Sigmoid colon (tissue), 7 donors: ENCODE data around the gene OPRL1. TPM values are rescaled to one million over a fixed set of nuclear protein-coding genes. Genes with fewer than 3 reads are reported as not detected.

Experiments
- DNase-seq: peaks from one replicate; pipeline ENCODE4 v3.0.0-alpha.2; 2019
- H3K27ac ChIP-seq, 4 donors: fragments of 200-600 bp; sonication (generic); one replicate each; pipeline ENCODE4 v1.5.1; 2016 to 2019; ENCODE audit warnings: mild to moderate bottlenecking in 1 of 4
- H3K27me3 ChIP-seq, 3 donors: fragments of 200-600 bp; sonication (generic); one replicate each; pipeline ENCODE4 v1.5.1; 2019; ENCODE audit warnings: mild to moderate bottlenecking in 1 of 3
- H3K36me3 ChIP-seq, 4 donors: fragments of 200-600 bp; sonication (generic); one replicate each; pipeline ENCODE4 v1.5.1; 2016 to 2019
- H3K4me1 ChIP-seq, 4 donors: fragments of 200-600 bp; sonication (generic); one replicate each; pipeline ENCODE4 v1.5.1; 2017 to 2019
- H3K4me3 ChIP-seq, 4 donors: fragments of 200-600 bp; sonication (generic); one replicate each; pipeline ENCODE4 v1.5.1; 2017 to 2019; ENCODE audit warnings: mild to moderate bottlenecking in 2 of 4, moderate library complexity in 1 of 4
- H3K9me3 ChIP-seq, 4 donors: fragments of 200-600 bp in 3 of 4; sonication (generic) in 3 of 4; one replicate each; pipeline versions ENCODE4 v1.5.1 to v1.6.1; 2013 to 2019
- EP300 ChIP-seq, 4 donors: sonication (generic); formaldehyde crosslinking; IDR thresholded peaks; one replicate each; pipeline ENCODE4 v1.6.1; 2017; ENCODE audit warnings: antibody characterized with exemption in 4 of 4
- POLR2A ChIP-seq, 2 donors: fragments of 450-650 bp; IDR thresholded peaks; one replicate each; pipeline ENCODE4 v1.6.1; 2016; ENCODE audit warnings: antibody characterized with exemption in 2 of 2, mild to moderate bottlenecking in 2 of 2, moderate library complexity in 2 of 2
- POLR2AphosphoS5 ChIP-seq, 4 donors: sonication (generic); formaldehyde crosslinking; IDR thresholded peaks; one replicate each; pipeline ENCODE4 v1.6.1; 2017; ENCODE audit warnings: antibody characterized with exemption in 4 of 4
- WGBS, 2 donors: extraction: QIAGEN DNeasy Blood & Tissue Kit; methylation state at CpG; one replicate each; pipeline ENCODE4 v1.1.7; 2013; 5-methylcytosine and 5-hydroxymethylcytosine counted together
- intact Hi-C: fragments of 100-400 bp; cut with DNase I; formaldehyde crosslinking; loops from one replicate; pipeline ENCODE4 v1.15.1; 2023
- polyA plus RNA-seq, 3 donors: library from polyadenylated mRNA; stranded (reverse); fragments of 200-250 nt; gene quantifications; one replicate each; pipeline ENCODE4 v1.2.3, GENCODE V29; 2013
- total RNA-seq, 4 donors: library from RNA; depleted of rRNA; stranded (reverse); fragments of >200 nt; gene quantifications; one replicate each; pipeline ENCODE4 v1.1.0, GENCODE V29; 2016
- TF ChIP-seq, protein P1 (sequence below), 4 experiments: fragments of 450-650 bp in 3 of 4; fragments of 200-600 bp in 1 of 4; IDR thresholded peaks; one replicate each; pipeline ENCODE4 v1.5.1; 2016 to 2019; ENCODE audit warnings: antibody characterized with exemption in 4 of 4, mild to moderate bottlenecking in 3 of 4, moderate library complexity in 2 of 4
- donor health status: healthy with polysubstance abuse.
- donor health status: Bipolar disorder and iron deficiency.
- donor health status: healthy.

The OPRL1 gene
- total and polyA plus RNA-seq, 7 donors, result under 0.01 to 2.2 (median 0.89) TPM; not detected in 1

DNA sequence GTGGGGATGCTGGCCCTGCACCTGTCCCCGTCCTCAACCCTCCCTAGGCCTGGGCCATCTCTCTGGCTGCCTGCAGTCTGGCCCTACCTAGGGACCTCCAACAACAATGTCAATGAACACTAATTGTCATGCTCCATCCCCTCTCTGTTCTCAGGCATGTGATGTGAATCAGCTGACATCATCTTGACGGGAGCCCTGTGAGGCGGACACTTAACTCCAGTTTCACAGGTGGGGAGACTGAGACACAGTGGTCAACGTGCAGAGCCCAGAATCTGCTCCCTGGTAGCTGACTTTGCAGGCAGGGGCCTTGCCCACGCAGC lies 17.6 kb upstream of the OPRL1 start:
- Histone ChIP-seq H3K36me3 (no peaks in the 10 kb centered on the region), H3K4me1 (peaks cover 0 to 36% (median 25%) of the 10 kb centered on the region in 4 donors), H3K27ac (peak overlapping the region; percentile 77 to 91 (median 88)), H3K27me3 (no peaks in the 10 kb centered on the region), H3K9me3 (no peaks in the 10 kb centered on the region), H3K4me3 (peak overlapping the region; percentile 72 to 95 (median 89))
- WGBS, 2 donors, result 66 to 74% methylated on average over 5 of the region's 5 CpGs
- intact Hi-C loops, result no loop called here
- no peak for TF ChIP-seq POLR2A (IDR thresholded peaks at IDR 0.05)
- TF ChIP-seq, protein P1, sequence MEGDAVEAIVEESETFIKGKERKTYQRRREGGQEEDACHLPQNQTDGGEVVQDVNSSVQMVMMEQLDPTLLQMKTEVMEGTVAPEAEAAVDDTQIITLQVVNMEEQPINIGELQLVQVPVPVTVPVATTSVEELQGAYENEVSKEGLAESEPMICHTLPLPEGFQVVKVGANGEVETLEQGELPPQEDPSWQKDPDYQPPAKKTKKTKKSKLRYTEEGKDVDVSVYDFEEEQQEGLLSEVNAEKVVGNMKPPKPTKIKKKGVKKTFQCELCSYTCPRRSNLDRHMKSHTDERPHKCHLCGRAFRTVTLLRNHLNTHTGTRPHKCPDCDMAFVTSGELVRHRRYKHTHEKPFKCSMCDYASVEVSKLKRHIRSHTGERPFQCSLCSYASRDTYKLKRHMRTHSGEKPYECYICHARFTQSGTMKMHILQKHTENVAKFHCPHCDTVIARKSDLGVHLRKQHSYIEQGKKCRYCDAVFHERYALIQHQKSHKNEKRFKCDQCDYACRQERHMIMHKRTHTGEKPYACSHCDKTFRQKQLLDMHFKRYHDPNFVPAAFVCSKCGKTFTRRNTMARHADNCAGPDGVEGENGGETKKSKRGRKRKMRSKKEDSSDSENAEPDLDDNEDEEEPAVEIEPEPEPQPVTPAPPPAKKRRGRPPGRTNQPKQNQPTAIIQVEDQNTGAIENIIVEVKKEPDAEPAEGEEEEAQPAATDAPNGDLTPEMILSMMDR (IDR thresholded peaks at IDR 0.05), result no peak
- no peak for TF ChIP-seq EP300 (IDR thresholded peaks at IDR 0.05)
- no peak for TF ChIP-seq POLR2AphosphoS5 (IDR thresholded peaks at IDR 0.05)
- no peak for DNase-seq

DNA sequence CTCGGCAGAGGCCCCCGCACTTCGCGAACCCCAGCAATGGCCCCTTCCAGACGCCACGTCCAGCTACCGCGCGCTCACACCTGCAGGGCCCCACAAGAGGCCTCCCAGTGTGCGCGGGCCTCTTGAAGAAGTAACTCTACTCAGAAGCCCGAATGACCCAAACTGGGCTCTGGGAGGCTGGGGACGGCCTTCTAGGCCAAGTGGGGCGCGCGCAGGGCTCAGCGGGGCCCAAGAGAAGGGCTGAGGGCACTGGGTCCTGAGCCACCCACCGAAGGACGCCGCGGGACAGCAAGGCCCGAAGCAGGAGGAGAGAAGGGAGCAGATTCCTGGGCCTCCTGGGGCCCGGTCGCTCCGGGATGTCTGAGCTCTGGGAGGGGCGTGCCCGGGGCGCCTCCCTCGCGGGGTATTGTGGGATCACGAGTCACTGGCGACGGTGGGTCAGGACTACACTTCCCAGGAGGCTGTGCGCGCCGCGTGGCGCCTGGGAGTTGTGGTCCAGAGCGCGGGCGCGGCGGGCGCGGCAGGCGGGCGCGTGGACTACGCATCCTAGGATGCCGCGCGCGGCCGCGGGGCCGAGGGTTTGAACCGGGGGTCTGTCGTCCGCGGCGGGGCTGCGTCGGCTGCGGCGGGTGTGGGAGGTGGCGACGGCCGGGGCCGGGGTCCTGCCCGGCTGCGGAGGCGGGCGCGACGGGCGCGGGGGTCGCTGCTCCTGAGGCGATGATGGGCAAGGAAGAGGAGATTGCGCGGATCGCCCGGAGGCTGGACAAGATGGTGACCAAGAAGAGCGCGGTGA lies 17.1 kb upstream of the OPRL1 start, which contains the start of gene TCEA2:
Gene TCEA2, plus strand, starts transcription at position 603 of the 793 bp plus-strand sequence. Its CDS starts 115 bp downstream, at position 718.
- DNase-seq, result peak; percentile 98
- Histone ChIP-seq H3K9me3 (no peaks in the 10 kb centered on the region), H3K4me3 (peak within 1 kb of the TSS; percentile 72 to 95 (median 89)), H3K27ac (peak within 1 kb of the TSS; percentile 77 to 91 (median 88)), H3K36me3 (no peaks in the 10 kb centered on the region), H3K4me1 (peaks cover 0 to 31% (median 25%) of the 10 kb centered on the region in 4 donors), H3K27me3 (no peaks in the 10 kb centered on the region)
- peak; percentile 79 to 95 (median 90) for TF ChIP-seq POLR2AphosphoS5 (IDR thresholded peaks at IDR 0.05)
- TF ChIP-seq EP300 (IDR thresholded peaks at IDR 0.05), result no peak
- TF ChIP-seq POLR2A (IDR thresholded peaks at IDR 0.05), result peak; percentile 72 to 82
- intact Hi-C loops, result loop anchor here (1.0 kb wide), 1 partner anchor 81 kb away; the partner anchor contains the start of gene PRPF6
- 8 to 11% methylated on average over 85 of the region's 85 CpGs for WGBS, 2 donors

DNA sequence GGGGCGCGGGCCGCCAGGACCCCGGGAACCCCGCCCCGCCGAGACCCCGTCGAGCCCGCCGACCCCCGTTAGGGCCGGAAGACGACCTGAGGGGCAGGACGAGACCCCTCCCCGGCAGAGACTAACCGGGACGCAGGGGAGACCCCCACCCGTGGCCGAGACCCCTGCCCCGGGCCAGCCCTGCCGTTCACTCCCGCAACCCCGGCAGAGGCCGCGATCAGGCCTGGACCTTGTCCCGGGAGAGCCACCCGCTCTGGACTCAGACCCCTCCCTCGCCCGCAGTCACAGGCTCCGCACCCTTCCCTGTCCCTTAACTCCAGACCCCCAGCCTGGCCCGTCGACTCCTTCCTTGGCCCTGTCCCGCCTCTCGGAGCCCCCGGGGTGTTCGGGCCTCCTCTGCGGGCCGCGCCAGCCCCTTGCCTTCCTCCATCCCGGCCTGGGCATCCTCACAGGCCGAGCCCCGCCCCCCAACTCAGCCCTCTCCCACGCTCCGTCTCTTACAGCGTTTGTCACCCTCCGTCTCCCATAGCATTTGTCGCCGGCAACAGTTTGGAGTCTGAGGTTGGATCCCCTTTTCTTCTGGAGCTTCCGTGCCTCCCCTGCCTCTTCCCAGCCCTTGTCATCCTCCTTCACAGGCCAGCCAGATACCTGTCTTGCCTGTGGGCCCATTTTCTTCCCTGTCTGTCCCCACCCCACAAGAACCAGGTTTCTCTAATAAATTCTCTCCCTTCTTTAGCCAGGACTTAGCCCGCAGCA lies 16.3 kb upstream of the OPRL1 start:
- H3K9me3 ChIP-seq, result no peaks in the 10 kb centered on the region
- intact Hi-C loops, result loop anchor here (1.0 kb wide), 1 partner anchor 82 kb away; the partner anchor contains the start of gene PRPF6
- no peaks in the 10 kb centered on the region for H3K27me3 ChIP-seq
- no peaks in the 10 kb centered on the region for H3K36me3 ChIP-seq
- 5% methylated on average over 51 of the region's 51 CpGs for WGBS, 2 donors
- no peak for TF ChIP-seq EP300 (IDR thresholded peaks at IDR 0.05)
- no peak for TF ChIP-seq POLR2AphosphoS5 (IDR thresholded peaks at IDR 0.05)
- TF ChIP-seq POLR2A (IDR thresholded peaks at IDR 0.05), result no peak
- TF ChIP-seq, protein P1 (IDR thresholded peaks at IDR 0.05), result no peak
- peaks cover 0 to 29% (median 25%) of the 10 kb centered on the region in 4 donors for H3K4me1 ChIP-seq
- H3K27ac ChIP-seq, result peak overlapping the region; percentile 77 to 91 (median 88)
- peak overlapping the region; percentile 72 to 95 (median 89) for H3K4me3 ChIP-seq
- DNase-seq, result no peak

DNA sequence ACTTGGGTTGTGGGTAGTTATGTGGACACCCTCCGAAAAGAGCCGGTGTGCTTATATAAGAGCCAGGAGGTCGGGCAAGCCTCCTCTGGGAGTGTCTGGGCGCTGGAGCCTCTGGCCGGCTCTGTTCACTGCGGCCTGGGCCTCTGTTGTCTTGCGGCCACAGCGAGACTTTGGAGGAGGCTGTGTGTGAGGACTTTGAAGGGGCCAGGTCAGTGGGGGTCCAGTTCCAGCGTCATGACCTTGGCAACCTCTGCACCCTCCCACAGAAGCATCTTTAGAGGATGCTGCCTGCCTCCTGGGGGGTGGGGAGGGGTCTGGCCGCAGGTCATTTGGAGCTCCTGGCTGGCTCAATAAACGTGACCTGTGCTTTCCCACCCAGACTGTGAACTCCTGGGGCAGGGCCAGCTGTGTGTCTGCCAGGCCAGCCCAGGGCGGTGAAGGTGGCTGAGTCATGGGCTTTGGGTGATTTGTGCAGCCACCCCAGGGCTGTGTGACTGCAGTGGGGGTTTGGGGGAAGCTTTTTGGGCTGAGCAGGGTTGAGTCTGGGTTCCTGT lies 15.7 kb upstream of the OPRL1 start:
- no peak for DNase-seq

DNA sequence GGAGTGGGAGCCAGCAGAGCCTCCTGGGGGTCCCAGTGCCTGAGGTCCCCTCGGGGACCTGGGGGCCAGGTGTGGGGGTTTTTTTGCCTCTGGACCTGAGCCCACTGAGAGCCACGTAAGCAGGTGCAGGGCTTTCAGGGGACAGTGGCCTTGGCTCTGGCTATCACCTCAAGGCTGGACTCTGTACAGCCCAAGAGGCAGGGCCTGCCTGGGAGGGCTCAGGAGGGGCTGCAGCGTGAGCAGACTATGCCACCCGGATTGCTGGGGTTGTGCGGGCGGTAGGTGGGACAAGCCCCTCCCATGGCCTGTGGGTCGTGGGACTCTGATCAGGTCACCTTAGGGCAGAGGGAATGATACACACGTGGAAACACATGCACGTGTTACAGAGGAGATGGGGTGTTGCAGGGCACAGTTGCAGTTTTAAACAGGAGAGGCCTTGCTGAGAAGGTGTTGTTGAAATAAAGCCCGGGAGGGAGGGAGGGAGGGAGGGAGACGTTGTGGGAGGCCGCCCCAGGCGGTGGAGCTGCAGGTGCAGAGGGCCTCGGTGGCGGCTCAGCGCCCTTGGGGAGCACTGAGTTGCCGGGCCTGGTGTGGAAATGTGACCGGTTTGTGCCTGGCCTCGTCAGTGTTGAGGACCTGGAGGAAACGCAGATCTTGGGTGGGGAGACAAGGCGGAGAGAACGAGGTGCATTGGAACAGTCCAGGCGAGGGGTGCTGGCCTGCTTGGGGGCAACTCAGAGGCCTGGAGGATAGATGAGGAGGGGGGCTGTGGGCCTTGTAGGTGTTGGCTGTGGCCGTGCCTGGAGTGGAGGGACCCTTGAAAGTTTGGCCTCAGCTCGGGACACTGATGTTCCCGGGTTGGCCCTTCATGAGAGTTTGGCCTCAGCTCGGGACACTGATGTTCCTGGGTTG lies 14.6 kb upstream of the OPRL1 start:
- DNase-seq, result no peak
- Histone ChIP-seq H3K27ac (no peak overlapping the region), H3K36me3 (peaks cover 0 to 4% (median 0%) of the 10 kb centered on the region in 4 donors), H3K4me1 (peaks cover 0 to 29% (median 25%) of the 10 kb centered on the region in 4 donors), H3K9me3 (no peaks in the 10 kb centered on the region), H3K27me3 (no peaks in the 10 kb centered on the region), H3K4me3 (no peak overlapping the region)
- intact Hi-C loops, result no loop called here
- WGBS, 2 donors, result 36 to 47% methylated on average over 27 of the region's 27 CpGs
- no peak for TF ChIP-seq POLR2AphosphoS5 (IDR thresholded peaks at IDR 0.05)
- no peak for TF ChIP-seq EP300 (IDR thresholded peaks at IDR 0.05)
- TF ChIP-seq, protein P1 (IDR thresholded peaks at IDR 0.05), result no peak
- TF ChIP-seq POLR2A (IDR thresholded peaks at IDR 0.05), result no peak

More for the DNA sequence above, 15.7 kb upstream of the OPRL1 start:
- Histone ChIP-seq H3K27ac (peak overlapping the region; percentile 77 to 91 (median 88)), H3K36me3 (no peaks in the 10 kb centered on the region), H3K27me3 (no peaks in the 10 kb centered on the region), H3K4me1 (peaks cover 0 to 29% (median 25%) of the 10 kb centered on the region in 4 donors), H3K4me3 (peak overlapping the region; percentile 72 to 95 (median 89)), H3K9me3 (no peaks in the 10 kb centered on the region)
- intact Hi-C loops, result no loop called here
- no peak for TF ChIP-seq POLR2A (IDR thresholded peaks at IDR 0.05)
- 60 to 69% methylated on average over 12 of the region's 12 CpGs for WGBS, 2 donors
